ENCODE measurements around the gene PAX2. TPM values are rescaled to one million over a fixed set of nuclear protein-coding genes. Genes with fewer than 3 reads are reported as not detected.

The PAX2 gene
- total RNA-seq, 1 experiment from 2014 or later, result not detected

GRCh38 chr10:100725071-100725471 lies 20.3 kb upstream of the PAX2 start:
- H3K27ac ChIP-seq, result no peak overlapping the region
- intact Hi-C loops (cut with micrococcal nuclease; ENCODE audit: unreplicated experiment), result no loop called here
- no TSS peak for BruUV-seq (replicated peaks)
- no peaks in the 10 kb centered on the region for H3K4me1 ChIP-seq (replicated peaks; ENCODE audit: insufficient read depth)
- TF ChIP-seq CTCF (conservative IDR thresholded peaks at IDR 0.05), result no peak
- TF ChIP-seq EZH2 (IDR thresholded peaks at IDR 0.05; ENCODE audit: low read depth), result no peak
- no peaks in the 10 kb centered on the region for H3K36me3 ChIP-seq (ENCODE audit: low read depth)
- H3K4me3 ChIP-seq, result no peak overlapping the region
- no peak overlapping the region for H3K4me2 ChIP-seq
- no peak overlapping the region for H2AFZ ChIP-seq
- H3K9me2 ChIP-seq (ENCODE audit: insufficient read depth), result no peaks in the 10 kb centered on the region
- peaks cover 37% of the 10 kb centered on the region for H3K27me3 ChIP-seq (ENCODE audit: insufficient read depth, low read depth)
- no peaks in the 10 kb centered on the region for H4K20me1 ChIP-seq (ENCODE audit: insufficient read depth)
- no peaks in the 10 kb centered on the region for H3K9me3 ChIP-seq (ENCODE audit: insufficient read depth, low read depth)
- ChIA-PET POLR2A (ENCODE audit: unreplicated experiment) (no interaction called here), CTCF (no interaction called here)
- no peaks in the 10 kb centered on the region for H3K79me2 ChIP-seq (ENCODE audit: low read depth)
- H3F3A ChIP-seq (ENCODE audit: insufficient read depth, low read depth), result no peaks in the 10 kb centered on the region
- DNase-seq, result no peak

DNA sequence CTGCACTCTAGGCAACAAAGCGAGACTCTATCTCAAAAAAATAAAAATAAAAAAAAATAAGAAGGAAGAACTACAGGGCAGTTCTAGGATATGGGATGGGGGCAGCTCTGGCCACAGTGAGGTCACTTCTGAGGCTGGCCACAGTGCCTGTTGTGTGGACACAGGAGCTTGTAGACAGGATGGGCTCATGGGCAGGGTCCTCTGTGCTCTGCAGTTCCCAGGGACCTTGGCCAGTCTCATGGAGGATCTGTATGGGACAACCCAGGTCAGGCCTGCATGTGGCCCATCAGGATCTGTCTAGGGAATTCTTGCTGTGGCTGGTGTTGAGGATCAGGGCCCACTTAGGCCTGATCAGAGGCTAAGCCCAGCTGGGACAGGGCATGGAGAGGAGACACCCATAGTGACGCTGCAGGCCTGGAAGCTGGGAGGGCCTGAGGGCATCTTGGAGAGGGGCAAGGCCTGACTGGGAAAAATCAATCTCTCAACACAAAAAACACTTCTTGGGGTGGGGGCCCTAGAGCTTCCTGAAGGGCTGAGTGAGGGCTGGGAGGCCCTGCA lies 19.4 kb upstream of the PAX2 start:
- H3K4me1 ChIP-seq (replicated peaks; ENCODE audit: insufficient read depth), result no peaks in the 10 kb centered on the region
- no peaks in the 10 kb centered on the region for H3K9me2 ChIP-seq (ENCODE audit: insufficient read depth)
- H3K27me3 ChIP-seq (ENCODE audit: insufficient read depth, low read depth), result peaks cover 39% of the 10 kb centered on the region
- no peaks in the 10 kb centered on the region for H3K9me3 ChIP-seq (ENCODE audit: insufficient read depth, low read depth)
- H2AFZ ChIP-seq, result no peak overlapping the region
- H3K36me3 ChIP-seq (ENCODE audit: low read depth), result no peaks in the 10 kb centered on the region
- no peak overlapping the region for H3K27ac ChIP-seq
- TF ChIP-seq CTCF (conservative IDR thresholded peaks at IDR 0.05), result no peak
- TF ChIP-seq EZH2 (IDR thresholded peaks at IDR 0.05; ENCODE audit: low read depth), result no peak
- no peaks in the 10 kb centered on the region for H3K79me2 ChIP-seq (ENCODE audit: low read depth)
- no peaks in the 10 kb centered on the region for H4K20me1 ChIP-seq (ENCODE audit: insufficient read depth)
- no peak overlapping the region for H3K4me2 ChIP-seq
- CTCF ChIA-PET, result no interaction called here
- POLR2A ChIA-PET (ENCODE audit: unreplicated experiment), result no interaction called here
- intact Hi-C loops (cut with micrococcal nuclease; ENCODE audit: unreplicated experiment), result no loop called here
- no peaks in the 10 kb centered on the region for H3F3A ChIP-seq (ENCODE audit: insufficient read depth, low read depth)
- no TSS peak for BruUV-seq (replicated peaks)
- H3K4me3 ChIP-seq, result no peak overlapping the region
- DNase-seq, result no peak

GRCh38 chr10:100727808-100728207 lies 17.6 kb upstream of the PAX2 start:
- no TSS peak for BruUV-seq (replicated peaks)
- no peaks in the 10 kb centered on the region for H3K9me2 ChIP-seq (ENCODE audit: insufficient read depth)
- H3K4me3 ChIP-seq, result no peak overlapping the region
- H2AFZ ChIP-seq, result no peak overlapping the region
- ChIA-PET CTCF (no interaction called here), POLR2A (ENCODE audit: unreplicated experiment) (no interaction called here)
- no peak for DNase-seq
- no peaks in the 10 kb centered on the region for H4K20me1 ChIP-seq (ENCODE audit: insufficient read depth)
- H3K27me3 ChIP-seq (ENCODE audit: insufficient read depth, low read depth), result peaks cover 46% of the 10 kb centered on the region
- H3K79me2 ChIP-seq (ENCODE audit: low read depth), result no peaks in the 10 kb centered on the region
- no peaks in the 10 kb centered on the region for H3F3A ChIP-seq (ENCODE audit: insufficient read depth, low read depth)
- intact Hi-C loops (cut with micrococcal nuclease; ENCODE audit: unreplicated experiment), result no loop called here
- H3K27ac ChIP-seq, result no peak overlapping the region
- H3K4me2 ChIP-seq, result no peak overlapping the region
- H3K9me3 ChIP-seq (ENCODE audit: insufficient read depth, low read depth), result no peaks in the 10 kb centered on the region
- H3K36me3 ChIP-seq (ENCODE audit: low read depth), result no peaks in the 10 kb centered on the region
- H3K4me1 ChIP-seq (replicated peaks; ENCODE audit: insufficient read depth), result no peaks in the 10 kb centered on the region
- no peak for TF ChIP-seq EZH2 (IDR thresholded peaks at IDR 0.05; ENCODE audit: low read depth)
- TF ChIP-seq CTCF (conservative IDR thresholded peaks at IDR 0.05), result no peak

Measured in PC-9 (cell line).